Omental fat pad (tissue), 4 donors: ENCODE data around the gene SLC1A7. TPM values are rescaled to one million over a fixed set of nuclear protein-coding genes. Genes with fewer than 3 reads are reported as not detected.

Source experiments
- ATAC-seq: fragments of 150-250 bp; one replicate; pipeline ENCODE4 v1.9.1; 2016; ENCODE audit warnings: mild to moderate bottlenecking, moderate library complexity; ENCODE audit not compliant: low FRiP score
- DNase-seq: peaks from one replicate; pipeline ENCODE4 v3.0.0-alpha.2; 2019; ENCODE audit warnings: low spot score
- total RNA-seq, 4 donors: library from RNA; depleted of rRNA; stranded (reverse); fragments of >200 nt; gene quantifications; one replicate each; pipeline ENCODE4 v1.1.0, GENCODE V29; 2016
- TF ChIP-seq, protein P1 (sequence below), 3 donors: fragments of 450-650 bp; IDR thresholded peaks; one replicate each; pipeline ENCODE4 v1.5.1; 2016 to 2017; ENCODE audit warnings: antibody characterized with exemption in 3 of 3, mild to moderate bottlenecking in 3 of 3, moderate library complexity in 2 of 3

Gene SLC1A7
- total RNA-seq, 4 donors from 2014 or later, result 0.19 to 0.63 (median 0.48) TPM; not detected in 1

DNA sequence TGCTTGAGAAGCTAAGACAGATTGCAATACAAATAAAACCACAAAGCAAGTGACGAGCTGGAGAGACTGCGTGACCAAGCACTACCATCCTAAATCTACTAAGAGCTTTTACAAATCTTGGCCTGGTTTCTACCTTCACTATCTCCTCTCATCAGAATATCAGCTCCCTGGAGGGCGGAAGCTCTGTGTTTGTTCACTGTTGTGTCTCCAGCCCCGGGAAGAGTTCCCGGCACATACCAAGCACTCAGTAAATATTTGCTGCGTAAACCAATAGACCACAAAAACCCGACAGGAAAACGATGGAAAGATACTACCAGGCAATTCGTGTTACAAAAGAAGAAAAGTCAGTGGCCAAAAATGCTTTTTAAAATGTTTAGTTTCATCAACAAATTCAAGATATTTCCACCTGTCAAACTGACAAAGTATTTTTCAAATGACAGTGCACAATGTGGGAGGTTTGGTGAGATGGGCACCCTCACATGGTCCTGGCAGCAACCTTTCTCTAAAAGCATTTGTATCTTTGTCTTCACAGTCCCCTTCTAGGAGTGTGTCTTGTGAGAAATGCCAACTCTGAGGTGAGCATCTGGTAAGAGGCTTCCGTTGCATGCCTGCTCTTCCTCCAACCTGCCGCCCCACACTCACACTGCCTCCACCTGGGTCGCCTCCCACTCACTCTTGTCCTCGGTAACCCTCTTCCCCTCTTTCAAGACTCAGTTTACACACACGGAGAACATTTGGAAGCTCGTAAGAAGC, 34.7 kb downstream of the SLC1A7 start:
- ATAC-seq (no peak), DNase-seq (no peak)
- TF ChIP-seq, protein P1, sequence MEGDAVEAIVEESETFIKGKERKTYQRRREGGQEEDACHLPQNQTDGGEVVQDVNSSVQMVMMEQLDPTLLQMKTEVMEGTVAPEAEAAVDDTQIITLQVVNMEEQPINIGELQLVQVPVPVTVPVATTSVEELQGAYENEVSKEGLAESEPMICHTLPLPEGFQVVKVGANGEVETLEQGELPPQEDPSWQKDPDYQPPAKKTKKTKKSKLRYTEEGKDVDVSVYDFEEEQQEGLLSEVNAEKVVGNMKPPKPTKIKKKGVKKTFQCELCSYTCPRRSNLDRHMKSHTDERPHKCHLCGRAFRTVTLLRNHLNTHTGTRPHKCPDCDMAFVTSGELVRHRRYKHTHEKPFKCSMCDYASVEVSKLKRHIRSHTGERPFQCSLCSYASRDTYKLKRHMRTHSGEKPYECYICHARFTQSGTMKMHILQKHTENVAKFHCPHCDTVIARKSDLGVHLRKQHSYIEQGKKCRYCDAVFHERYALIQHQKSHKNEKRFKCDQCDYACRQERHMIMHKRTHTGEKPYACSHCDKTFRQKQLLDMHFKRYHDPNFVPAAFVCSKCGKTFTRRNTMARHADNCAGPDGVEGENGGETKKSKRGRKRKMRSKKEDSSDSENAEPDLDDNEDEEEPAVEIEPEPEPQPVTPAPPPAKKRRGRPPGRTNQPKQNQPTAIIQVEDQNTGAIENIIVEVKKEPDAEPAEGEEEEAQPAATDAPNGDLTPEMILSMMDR (IDR thresholded peaks at IDR 0.05), result no peak

DNA sequence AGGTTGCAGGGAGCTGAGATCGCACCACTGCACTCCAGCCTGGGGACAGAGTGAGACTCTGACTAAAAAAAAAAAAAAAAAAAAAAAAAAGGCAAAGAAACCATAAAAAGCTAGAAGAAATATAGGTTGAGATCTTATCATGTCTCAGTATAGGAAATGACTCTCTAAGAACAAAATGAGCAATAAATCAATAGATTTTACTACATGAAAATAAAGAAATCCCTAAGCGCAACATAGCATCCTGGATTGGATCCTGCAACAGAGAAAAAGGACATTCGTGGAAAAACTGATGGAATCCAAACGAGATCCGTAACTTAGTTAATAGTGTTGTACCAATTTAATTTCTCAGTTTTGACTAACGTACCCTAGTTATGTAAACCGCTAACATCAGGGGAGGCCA, 35.3 kb downstream of the SLC1A7 start:
- TF ChIP-seq, protein P1 (IDR thresholded peaks at IDR 0.05), result no peak
- no peak for ATAC-seq

DNA sequence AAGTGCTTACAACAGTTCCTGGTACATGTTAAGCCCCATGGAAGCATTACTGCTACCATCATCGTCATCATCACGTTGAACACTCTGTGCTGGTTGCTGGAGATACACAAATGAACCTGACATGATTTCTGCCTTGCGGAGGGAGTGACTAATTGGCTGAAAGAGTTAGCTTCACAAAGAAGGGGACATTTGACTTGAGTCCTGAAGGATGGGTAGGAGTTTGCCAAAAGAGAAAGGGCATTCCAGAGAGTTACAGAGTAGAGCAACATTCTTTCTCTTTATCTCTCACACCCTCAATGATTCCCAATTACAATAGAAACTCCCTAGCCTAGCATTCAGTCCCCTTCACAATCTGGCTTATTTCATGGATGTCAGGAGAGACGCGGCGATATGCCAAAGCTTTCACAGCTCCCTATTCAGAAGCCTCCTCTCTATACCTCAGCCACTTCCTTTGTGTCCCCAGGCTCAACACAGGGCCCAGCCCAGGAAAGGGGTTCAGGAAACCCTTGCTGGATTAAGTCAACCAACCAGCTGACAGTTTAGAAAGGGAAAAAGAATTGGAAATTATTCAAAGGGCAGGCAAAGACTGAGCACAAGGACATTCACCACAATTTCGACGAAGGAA, 38.0 kb downstream of the SLC1A7 start:
- ATAC-seq (no peak), DNase-seq (no peak)
- TF ChIP-seq, protein P1 (IDR thresholded peaks at IDR 0.05), result no peak

More for the DNA sequence above, 35.3 kb downstream of the SLC1A7 start:
- DNase-seq, result no peak

DNA sequence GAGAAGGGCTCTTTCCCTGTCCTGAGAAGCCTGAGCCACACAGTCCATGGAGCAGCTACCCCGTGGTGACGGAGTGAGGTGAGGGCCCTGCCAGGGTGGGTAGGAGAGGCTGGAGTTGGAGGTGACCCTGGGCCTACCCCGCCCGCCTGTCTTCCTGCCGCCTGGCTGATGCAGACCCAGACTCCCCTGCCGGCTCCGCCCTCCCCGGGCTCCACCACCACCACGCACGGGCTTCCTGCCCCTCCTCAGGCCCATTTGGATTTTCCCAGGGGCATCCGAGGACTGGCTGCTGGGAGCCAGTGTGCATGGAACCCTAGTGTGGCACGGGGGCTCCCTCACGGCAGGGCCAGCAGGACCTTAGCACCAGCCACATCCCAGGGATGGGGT, 47.9 kb downstream of the SLC1A7 start:
- TF ChIP-seq, protein P1 (IDR thresholded peaks at IDR 0.05), result no peak
- peak; percentile 26 for ATAC-seq
- DNase-seq, result no peak

DNA sequence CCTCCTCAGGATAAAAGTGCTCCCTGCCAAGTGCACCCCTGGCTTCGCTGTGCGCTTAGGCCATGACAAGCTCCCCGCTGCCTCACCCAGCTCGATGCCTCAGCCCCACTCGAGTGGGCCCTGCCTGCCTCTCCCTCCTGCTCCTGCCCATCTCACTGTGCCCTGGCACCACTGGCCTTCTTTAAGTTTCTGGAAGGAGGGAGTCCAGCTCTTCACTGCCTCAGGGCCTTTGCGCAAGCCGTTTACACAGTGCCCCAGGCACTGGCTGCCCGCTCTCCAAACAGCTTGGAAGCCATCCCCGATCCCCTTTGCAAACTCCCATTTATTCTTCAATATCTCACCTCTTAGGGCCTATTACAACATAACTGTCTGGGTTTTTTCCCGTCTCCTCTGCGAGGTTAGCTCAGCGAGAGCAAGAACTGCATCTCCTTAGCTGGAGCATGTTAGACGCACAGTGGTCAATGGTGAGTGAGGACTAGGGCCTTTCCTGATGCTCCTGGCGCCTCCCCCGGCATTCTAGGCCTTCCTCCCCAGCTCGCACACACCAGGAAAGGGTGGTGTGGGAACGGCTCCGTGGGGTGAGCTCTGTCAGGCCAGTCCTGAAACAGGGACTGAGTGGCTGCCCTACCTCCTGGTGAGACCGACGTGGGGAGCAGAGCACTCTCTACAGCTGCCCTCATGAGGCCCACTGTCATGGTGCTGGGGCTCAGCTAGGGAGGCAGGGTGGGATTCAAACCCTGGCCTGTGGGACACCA, 48.5 kb downstream of the SLC1A7 start:
- ATAC-seq, result peak; percentile 21

DNA sequence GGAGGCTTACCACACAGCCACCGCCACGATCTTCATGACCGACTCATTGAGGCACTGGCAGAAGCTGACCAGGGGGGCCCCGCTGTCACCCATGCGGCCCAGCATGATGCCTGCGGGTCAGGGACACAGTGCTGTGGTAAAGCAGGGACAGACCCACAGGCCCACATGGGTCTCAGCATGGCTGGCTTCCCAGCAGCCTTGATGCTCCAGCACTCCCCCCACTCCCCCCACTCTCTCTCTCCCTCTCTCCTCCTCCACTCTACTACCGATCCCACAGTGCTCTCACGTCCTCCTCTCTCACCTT, 49.0 kb downstream of the SLC1A7 start:
- no peak for DNase-seq
- ATAC-seq, result no peak
- TF ChIP-seq, protein P1 (IDR thresholded peaks at IDR 0.05), result no peak

More for the DNA sequence above, 48.5 kb downstream of the SLC1A7 start:
- DNase-seq, result no peak
- TF ChIP-seq, protein P1 (IDR thresholded peaks at IDR 0.05), result no peak
